Measurements from ENCODE around the gene ATP4B.

The ATP4B gene

GRCh38 chr13:113654175-113654560 is 3.8 kb downstream of the ATP4B start:
- TF ChIP-seq CTCF (IDR thresholded peaks at IDR 0.05; ENCODE audit: low read length) (no peak), EZH2 (optimal IDR thresholded peaks at IDR 0.05; ENCODE audit: low read depth, low read length) (no peak), EZH2phosphoT487 (IDR thresholded peaks at IDR 0.05; ENCODE audit: low read length) (no peak)
- Histone ChIP-seq H4K20me1 (ENCODE audit: insufficient read depth, low read length) (no peaks in the 10 kb centered on the region), H3K9ac (ENCODE audit: low read length) (no peak overlapping the region), H3K9me3 (replicated peaks; ENCODE audit: insufficient read depth, low read length) (no peaks in the 10 kb centered on the region), H3K27ac (ENCODE audit: low read length) (no peak overlapping the region), H3K27me3 (replicated peaks; ENCODE audit: insufficient read depth, low read length) (no peaks in the 10 kb centered on the region; the same call in none of the 2 replicates), H3K9me2 (replicated peaks; ENCODE audit: insufficient read depth, low read length) (no peaks in the 10 kb centered on the region), H3K36me3 (replicated peaks; ENCODE audit: insufficient read depth, low read length) (no peaks in the 10 kb centered on the region), H3F3A (ENCODE audit: insufficient read depth, low read length) (no peaks in the 10 kb centered on the region), H2AFZ (ENCODE audit: low read length) (no peak overlapping the region), H3K4me3 (ENCODE audit: low read length) (no peak overlapping the region), H3K4me1 (ENCODE audit: low read length) (no peaks in the 10 kb centered on the region), H3K79me2 (ENCODE audit: low read length) (no peaks in the 10 kb centered on the region), H3K4me2 (ENCODE audit: low read depth, low read length) (no peak overlapping the region)
- no peak for DNase-seq

DNA sequence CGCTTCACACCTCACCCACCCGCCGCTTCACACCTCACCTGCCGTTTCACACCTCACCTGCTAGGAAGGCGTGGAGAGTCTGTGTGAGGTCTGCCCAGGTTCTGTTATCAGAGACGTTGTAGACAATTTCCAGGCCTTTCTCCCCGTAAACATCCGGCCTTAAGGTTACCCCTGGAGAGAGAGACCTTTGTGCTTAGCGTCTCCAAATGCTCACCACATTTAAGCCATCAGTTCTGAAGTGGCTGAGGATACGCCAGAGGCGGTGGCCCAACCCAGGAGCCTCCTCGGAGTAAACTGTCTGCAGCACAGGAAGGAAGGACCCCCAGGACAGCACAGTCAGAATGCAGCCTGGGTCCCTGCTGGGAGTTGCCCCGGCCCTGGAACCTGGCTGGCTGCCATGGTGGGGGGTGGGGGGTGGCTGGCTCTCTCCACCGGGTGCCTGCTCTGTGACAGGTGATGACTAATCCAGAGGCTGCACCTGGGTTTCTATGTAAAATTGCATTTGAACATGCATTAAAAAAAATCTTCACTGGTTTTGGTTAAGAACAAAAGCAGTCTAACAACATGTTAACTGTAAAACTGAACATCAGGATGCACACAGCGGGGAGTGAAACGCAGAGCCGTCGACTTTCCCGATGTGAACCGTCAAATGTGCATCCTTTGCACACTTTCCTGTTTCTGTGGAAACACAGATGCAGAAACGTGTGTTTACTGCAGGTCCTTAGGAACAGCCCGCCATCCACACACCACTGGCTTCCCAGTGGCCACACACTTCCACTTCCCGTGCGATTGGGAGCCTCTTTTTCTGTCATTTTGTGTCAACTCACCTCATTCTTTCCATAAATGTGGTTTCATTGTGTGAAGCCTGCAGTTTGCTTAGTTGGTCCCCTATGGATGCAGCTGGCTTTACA is 4.5 kb downstream of the ATP4B start:
- Histone ChIP-seq H3K9me2 (replicated peaks; ENCODE audit: insufficient read depth, low read length) (no peaks in the 10 kb centered on the region), H3K4me1 (ENCODE audit: low read length) (no peaks in the 10 kb centered on the region), H3K27me3 (replicated peaks; ENCODE audit: insufficient read depth, low read length) (no peaks in the 10 kb centered on the region; the same call in none of the 2 replicates), H3K9me3 (replicated peaks; ENCODE audit: insufficient read depth, low read length) (no peaks in the 10 kb centered on the region), H3K9ac (ENCODE audit: low read length) (no peak overlapping the region), H3K79me2 (ENCODE audit: low read length) (no peaks in the 10 kb centered on the region), H3K4me3 (ENCODE audit: low read length) (no peak overlapping the region), H3K36me3 (replicated peaks; ENCODE audit: insufficient read depth, low read length) (no peaks in the 10 kb centered on the region), H4K20me1 (ENCODE audit: insufficient read depth, low read length) (no peaks in the 10 kb centered on the region), H3K4me2 (ENCODE audit: low read depth, low read length) (no peak overlapping the region), H3K27ac (ENCODE audit: low read length) (no peak overlapping the region), H3F3A (ENCODE audit: insufficient read depth, low read length) (no peaks in the 10 kb centered on the region), H2AFZ (ENCODE audit: low read length) (no peak overlapping the region)
- DNase-seq = no peak
- TF ChIP-seq EZH2 (optimal IDR thresholded peaks at IDR 0.05; ENCODE audit: low read depth, low read length) = no peak
- TF ChIP-seq CTCF (IDR thresholded peaks at IDR 0.05; ENCODE audit: low read length) = no peak
- no peak for TF ChIP-seq EZH2phosphoT487 (IDR thresholded peaks at IDR 0.05; ENCODE audit: low read length)

- no peaks in the 10 kb centered on the region for H3K9me2 ChIP-seq (replicated peaks; ENCODE audit: insufficient read depth, low read length)
- H2AFZ ChIP-seq (ENCODE audit: low read length) = no peak overlapping the region
- no peaks in the 10 kb centered on the region for H4K20me1 ChIP-seq (ENCODE audit: insufficient read depth, low read length)
- no peaks in the 10 kb centered on the region for H3F3A ChIP-seq (ENCODE audit: insufficient read depth, low read length)
- no peak overlapping the region for H3K4me2 ChIP-seq (ENCODE audit: low read depth, low read length)
- no peak overlapping the region for H3K4me3 ChIP-seq (ENCODE audit: low read length)
- no peaks in the 10 kb centered on the region; the same call in 1 of the 2 replicates for H3K27me3 ChIP-seq (replicated peaks; ENCODE audit: insufficient read depth, low read length)
- TF ChIP-seq EZH2 (optimal IDR thresholded peaks at IDR 0.05; ENCODE audit: low read depth, low read length) (no peak), CTCF (IDR thresholded peaks at IDR 0.05; ENCODE audit: low read length) (no peak), EZH2phosphoT487 (IDR thresholded peaks at IDR 0.05; ENCODE audit: low read length) (no peak)
- no peaks in the 10 kb centered on the region for H3K9me3 ChIP-seq (replicated peaks; ENCODE audit: insufficient read depth, low read length)
- H3K4me1 ChIP-seq (ENCODE audit: low read length) = no peaks in the 10 kb centered on the region
- no peak for DNase-seq
- no peaks in the 10 kb centered on the region for H3K79me2 ChIP-seq (ENCODE audit: low read length)
- H3K36me3 ChIP-seq (replicated peaks; ENCODE audit: insufficient read depth, low read length) = no peaks in the 10 kb centered on the region
- H3K27ac ChIP-seq (ENCODE audit: low read length) = no peak overlapping the region
- H3K9ac ChIP-seq (ENCODE audit: low read length) = no peak overlapping the region
Measured at GRCh38 chr13:113652404-113653263, 5.4 kb downstream of the ATP4B start.

All from MM.1S (cell line).